Stimulated activated CD8-positive, alpha-beta memory T cell treated with anti-CD3 and anti-CD28 coated beads, Interleukin-7, amount 100 ng/mL, for 48 hours (primary cell): Measurements from ENCODE around the gene ABLIM2.

Source experiments
- DNase-seq, 2 donors: peaks; one replicate each; pipeline ENCODE4 v3.0.0-alpha.2; 2020; ENCODE audit warnings: low read depth in 1 of 2; ENCODE audit errors: extremely low read depth in 1 of 2

The ABLIM2 gene

GRCh38 chr4:7990807-7991459 is 167.7 kb downstream of the ABLIM2 start:
- no peak for DNase-seq

- no peak for DNase-seq
Observed at GRCh38 chr4:7989654-7990053, 169.0 kb downstream of the ABLIM2 start.

- DNase-seq, result no peak
Observed at GRCh38 chr4:7988437-7988836, 170.2 kb downstream of the ABLIM2 start.

- peak; percentile 44 to 57 for DNase-seq
Observed at GRCh38 chr4:7987148-7987989, 171.2 kb downstream of the ABLIM2 start.

GRCh38 chr4:7985891-7986441 is 172.6 kb downstream of the ABLIM2 start:
- no peak for DNase-seq

GRCh38 chr4:7985072-7985471 is 173.5 kb downstream of the ABLIM2 start:
- DNase-seq, result no peak

GRCh38 chr4:7984286-7984925 is 174.2 kb downstream of the ABLIM2 start:
- no peak for DNase-seq

- no peak for DNase-seq
Observed at GRCh38 chr4:7983296-7983695, 175.3 kb downstream of the ABLIM2 start.

GRCh38 chr4:7981738-7982394 is 176.7 kb downstream of the ABLIM2 start:
- DNase-seq, result no peak

- DNase-seq, result no peak
Observed at GRCh38 chr4:7980036-7980435, 178.6 kb downstream of the ABLIM2 start.

- no peak for DNase-seq
Observed at GRCh38 chr4:7979652-7979968, 179.0 kb downstream of the ABLIM2 start.

GRCh38 chr4:7978907-7979651 is 179.5 kb downstream of the ABLIM2 start:
- no peak for DNase-seq

- DNase-seq, result no peak
Observed at GRCh38 chr4:7978489-7978888, 180.1 kb downstream of the ABLIM2 start.

- no peak for DNase-seq
Observed at GRCh38 chr4:7976634-7977033, 182.0 kb downstream of the ABLIM2 start.

- DNase-seq, result no peak
Observed at GRCh38 chr4:7976025-7976424, 182.6 kb downstream of the ABLIM2 start.

- DNase-seq, result no peak
Observed at GRCh38 chr4:7974425-7974824, 184.2 kb downstream of the ABLIM2 start.

GRCh38 chr4:7973545-7973981 is 185.1 kb downstream of the ABLIM2 start:
- no peak for DNase-seq

GRCh38 chr4:7971881-7972500 is 186.6 kb downstream of the ABLIM2 start:
- no peak for DNase-seq

- no peak for DNase-seq
Observed at GRCh38 chr4:7971159-7971631, 187.4 kb downstream of the ABLIM2 start.
